Heart right ventricle (tissue), 16 donors: ENCODE measurements around the gene GNG12. TPM values are rescaled to one million over a fixed set of nuclear protein-coding genes. Genes with fewer than 3 reads are reported as not detected.

Experiments
- ATAC-seq, 8 donors: fragments of 200-7000 bp; cut with Tn5 transposase; one replicate each; pipeline ENCODE4 v1.9.1; 2020; ENCODE audit warnings: mild to moderate bottlenecking in 8 of 8, moderate library complexity in 8 of 8, moderate number of reproducible peaks in 1 of 8
- DNase-seq, 2 donors: peaks; one replicate each; pipeline ENCODE4 v3.0.0-alpha.2; 2020
- H3K27ac ChIP-seq, 10 donors: fragments of 200-600 bp; sonication (generic) in 2 of 10; one replicate each; pipeline versions ENCODE4 v1.5.0 to v1.8.0; 2020 to 2022; ENCODE audit warnings: mild to moderate bottlenecking in 3 of 10
- H3K27me3 ChIP-seq, 7 donors: fragments of 200-600 bp; one replicate each; pipeline ENCODE4 v1.8.0; 2021 to 2022; ENCODE audit warnings: mild to moderate bottlenecking in 2 of 7
- H3K36me3 ChIP-seq, 9 donors: fragments of 200-600 bp; sonication (generic) in 1 of 9; one replicate each; pipeline versions ENCODE4 v1.5.0 to v1.8.0; 2020 to 2022; ENCODE audit warnings: mild to moderate bottlenecking in 2 of 9
- H3K4me1 ChIP-seq, 9 donors: fragments of 200-600 bp; sonication (generic) in 1 of 9; one replicate each; pipeline versions ENCODE4 v1.5.0 to v1.8.0; 2020 to 2022; ENCODE audit warnings: mild to moderate bottlenecking in 4 of 9
- H3K4me3 ChIP-seq, 10 donors: fragments of 200-600 bp; sonication (generic) in 2 of 10; one replicate each; pipeline versions ENCODE4 v1.5.0 to v1.8.0; 2020 to 2022; ENCODE audit warnings: mild to moderate bottlenecking in 7 of 10, moderate library complexity in 2 of 10
- H3K9me3 ChIP-seq, 11 donors: fragments of 200-600 bp in 10 of 11; sonication (generic) in 2 of 11; one replicate each; pipeline versions ENCODE4 v1.5.0 to v1.8.0; 2013 to 2022; ENCODE audit warnings: mild to moderate bottlenecking in 2 of 11, control low read depth in 1 of 11, moderate library complexity in 1 of 11
- WGBS, 2 donors: extraction: QIAGEN DNeasy Blood & Tissue Kit; methylation state at CpG; one replicate each; pipeline ENCODE4 v1.1.7; 2013; ENCODE audit warnings: inconsistent platforms in 1 of 2; 5-methylcytosine and 5-hydroxymethylcytosine counted together
- intact Hi-C, 10 donors: fragments of 100-400 bp; cut with DNase I; formaldehyde crosslinking; loops; one replicate each; pipeline versions ENCODE4 v1.11.1 to v1.14.2; 2022
- polyA plus RNA-seq, 2 donors: library from polyadenylated mRNA; stranded (reverse); fragments of 200-250 nt; gene quantifications; one replicate each; pipeline ENCODE4 v1.2.3, GENCODE V29; 2013
- total RNA-seq, 10 donors: library from RNA; stranded (reverse); fragmentation: NEBNext Ultra II Directional in 3 of 10; extraction: Animal tissue kit (Norgen Biotek cat#: 25700) in 3 of 10; gene quantifications; one replicate each; pipeline versions ENCODE4 v1.2.1 to v1.2.4, GENCODE V29; 2021 to 2023
- TF ChIP-seq, protein P1 (sequence below), 9 donors: fragments of 200-600 bp; sonication (generic) in 2 of 9; IDR thresholded peaks; one replicate each; pipeline versions ENCODE4 v1.5.0 to v1.8.0; 2021 to 2022; ENCODE audit warnings: antibody characterized with exemption in 9 of 9, mild to moderate bottlenecking in 5 of 9, moderate library complexity in 1 of 9
- donor health status: Arrhythmogenic right ventricular cardiomyopathy.
- donor health status: ischemic (EF 13 %, LVEDD 7.1; RV severe dilation, severe dysfunction).
- donor health status: healthy with polysubstance abuse.
- donor health status: DM: no; HTN: yes; CAD: no.
- donor health status: DM: no; HTN: no; CAD: no.
- donor health status: ischemic (EF 25% LVEDD 6.9; RV normal size, moderate dysfunction).
- donor health status: ischemic (EF 25% LVEDD 5.7; RV mildly dilated, moderate dysfunction).
- donor health status: healthy.
- donor health status: DM: yes; HTN: yes; CAD: no.
- donor health status: Ischemic cardiomyopathy.
- donor health status: ischemic (EF 35%, LVEDD 5.7; RV mildly dilated, moderate dysfunction).
- donor health status: nonischemic (EF 11% LVEDD 7.7; RV severe dilation, severe dysfunction).
- donor health status: DM: yes; HTN: yes; CAD: no.
- donor health status: PGD.
- donor health status: ischemic (EF 29% LVEDD 5.4; RV normal size, mild dysfunction).
- donor health status: nonischemic (EF 23%, LVEDD 6.1; RV moderate dilation, normal function).

Gene GNG12
- total and polyA plus RNA-seq, 12 donors: 8.5 to 49.4 (median 34.5) TPM

DNA sequence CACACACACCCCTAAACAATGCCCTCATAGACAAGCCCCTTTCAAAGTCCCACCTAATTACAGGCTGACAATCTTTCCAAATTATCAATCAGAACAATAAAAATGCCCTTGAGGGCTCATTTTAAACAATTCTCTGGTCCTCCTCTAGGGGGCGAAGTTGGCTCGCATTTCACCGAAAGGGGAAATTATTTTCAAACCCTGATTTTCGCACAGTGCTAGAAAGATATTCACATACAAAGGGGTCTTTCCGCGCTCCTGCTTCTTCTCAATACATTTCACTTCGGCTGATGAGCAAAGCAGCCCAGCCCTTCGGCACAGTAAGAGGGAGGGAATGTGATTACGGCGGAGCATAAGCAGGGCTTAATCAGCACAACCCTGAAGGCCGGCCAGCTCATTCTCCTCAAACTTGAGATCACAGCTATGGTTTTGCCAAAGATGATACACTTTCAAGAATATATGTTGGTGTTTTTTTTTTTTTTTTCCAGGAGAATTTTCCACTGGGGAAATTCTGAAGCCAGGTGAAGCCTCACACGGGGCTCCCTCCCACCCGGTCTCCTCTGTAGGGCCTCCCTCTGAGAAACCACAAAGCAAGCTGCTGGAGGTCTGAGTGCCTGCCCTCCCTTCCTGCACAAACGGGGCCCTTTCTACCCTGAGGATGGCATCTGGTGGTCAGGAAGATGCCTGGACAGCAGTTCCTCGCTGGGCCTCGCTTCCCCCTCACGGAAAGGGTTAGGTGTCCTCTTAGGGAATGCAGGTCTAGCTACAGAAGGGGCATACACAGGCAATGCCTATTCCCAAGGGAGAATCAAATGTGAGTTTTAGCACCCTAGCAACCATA is 66.9 kb downstream of the GNG12 start:
- TF ChIP-seq, protein P1, sequence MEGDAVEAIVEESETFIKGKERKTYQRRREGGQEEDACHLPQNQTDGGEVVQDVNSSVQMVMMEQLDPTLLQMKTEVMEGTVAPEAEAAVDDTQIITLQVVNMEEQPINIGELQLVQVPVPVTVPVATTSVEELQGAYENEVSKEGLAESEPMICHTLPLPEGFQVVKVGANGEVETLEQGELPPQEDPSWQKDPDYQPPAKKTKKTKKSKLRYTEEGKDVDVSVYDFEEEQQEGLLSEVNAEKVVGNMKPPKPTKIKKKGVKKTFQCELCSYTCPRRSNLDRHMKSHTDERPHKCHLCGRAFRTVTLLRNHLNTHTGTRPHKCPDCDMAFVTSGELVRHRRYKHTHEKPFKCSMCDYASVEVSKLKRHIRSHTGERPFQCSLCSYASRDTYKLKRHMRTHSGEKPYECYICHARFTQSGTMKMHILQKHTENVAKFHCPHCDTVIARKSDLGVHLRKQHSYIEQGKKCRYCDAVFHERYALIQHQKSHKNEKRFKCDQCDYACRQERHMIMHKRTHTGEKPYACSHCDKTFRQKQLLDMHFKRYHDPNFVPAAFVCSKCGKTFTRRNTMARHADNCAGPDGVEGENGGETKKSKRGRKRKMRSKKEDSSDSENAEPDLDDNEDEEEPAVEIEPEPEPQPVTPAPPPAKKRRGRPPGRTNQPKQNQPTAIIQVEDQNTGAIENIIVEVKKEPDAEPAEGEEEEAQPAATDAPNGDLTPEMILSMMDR (IDR thresholded peaks at IDR 0.05): peak; percentile 64 to 81 (median 73)
- Histone ChIP-seq H3K27me3 (no peaks in the 10 kb centered on the region), H3K9me3 (no peaks in the 10 kb centered on the region), H3K36me3 (no peaks in the 10 kb centered on the region), H3K4me3 (peak overlapping the region in 6 of 10 donors; percentile 23 to 36 (median 34)), H3K27ac (peak overlapping the region in 3 of 10 donors; percentile 14 to 56 (median 29)), H3K4me1 (peaks cover 0 to 21% (median 13%) of the 10 kb centered on the region in 9 donors)
- WGBS, 2 donors: 28 to 32% methylated on average over 17 of the region's 17 CpGs
- intact Hi-C loops: loop anchor here in 9 of 10 donors (2.0 to 10.0 kb wide), 11 partner anchors 66 to 578 kb away; partner anchors contain the start of gene GNG12 (in 6 of the 9)
- peak; percentile 57 to 82 (median 67) for ATAC-seq
- peak; percentile 21 to 32 for DNase-seq

DNA sequence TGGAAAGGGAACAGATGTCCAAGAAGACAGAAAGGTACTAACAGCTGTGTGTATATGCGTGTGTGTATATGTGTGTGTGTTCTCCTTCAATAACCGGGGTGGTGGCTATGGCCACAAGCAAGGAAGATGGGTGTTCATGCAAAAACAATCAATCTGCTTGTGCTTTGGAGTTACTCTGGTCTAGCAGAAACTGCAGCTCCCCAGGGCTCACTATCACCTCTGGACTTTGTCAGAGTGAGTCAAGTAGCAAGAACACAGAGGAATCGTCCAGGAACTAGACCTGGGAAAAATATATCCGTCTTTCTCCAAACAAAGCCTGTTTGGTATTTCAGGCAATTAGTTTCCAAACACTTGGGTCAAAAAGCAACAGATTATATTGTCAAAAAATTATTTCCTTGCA is 68.6 kb downstream of the GNG12 start:
- Histone ChIP-seq H3K27ac (no peak overlapping the region), H3K36me3 (no peaks in the 10 kb centered on the region), H3K4me1 (peaks cover 0 to 26% (median 16%) of the 10 kb centered on the region in 9 donors), H3K4me3 (no peak overlapping the region), H3K27me3 (no peaks in the 10 kb centered on the region), H3K9me3 (no peaks in the 10 kb centered on the region)
- 72 to 76% methylated on average over 4 of the region's 4 CpGs for whole genome bisulfite sequencing, 2 donors
- intact Hi-C loops: loop anchor here (5.0 to 10.0 kb wide), 13 partner anchors 68 to 580 kb away; partner anchors contain the start of genes GNG12 (in 6 of the 10) and GADD45A (in 2 of the 10)
- ATAC-seq: no peak
- DNase-seq: no peak
- TF ChIP-seq, protein P1 (IDR thresholded peaks at IDR 0.05): no peak

DNA sequence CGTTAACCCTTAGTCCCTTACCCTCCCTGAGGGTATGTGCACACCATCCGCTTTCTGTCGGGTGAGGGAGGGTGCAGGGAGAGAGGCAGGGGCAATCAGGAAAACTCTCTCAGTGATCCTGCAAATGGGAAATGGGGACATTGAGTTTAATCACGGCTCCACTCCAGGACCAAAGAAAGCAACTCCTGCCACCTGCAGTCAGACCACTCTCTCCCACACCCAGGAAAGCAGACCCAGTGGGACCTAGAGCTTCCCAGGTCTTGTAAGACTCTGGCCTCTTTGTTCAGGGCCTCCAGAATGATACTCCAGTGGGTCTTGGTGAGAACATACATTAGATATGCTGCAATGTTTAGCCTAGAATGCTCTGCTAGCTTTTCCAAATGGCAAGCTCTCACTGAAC is 71.5 kb downstream of the GNG12 start:
- H3K36me3 ChIP-seq: no peaks in the 10 kb centered on the region
- WGBS, 2 donors: 81 to 89% methylated on average over 4 of the region's 4 CpGs
- intact Hi-C loops: loop anchor here in 8 of 10 donors (1.0 to 10.0 kb wide), 12 partner anchors 74 to 583 kb away; partner anchors contain the start of gene GADD45A (in 2 of the 8)
- no peak for DNase-seq
- H3K27ac ChIP-seq: no peak overlapping the region
- peaks cover 0 to 28% (median 21%) of the 10 kb centered on the region in 9 donors for H3K4me1 ChIP-seq
- H3K27me3 ChIP-seq: no peaks in the 10 kb centered on the region
- TF ChIP-seq, protein P1 (IDR thresholded peaks at IDR 0.05): no peak
- no peak for ATAC-seq
- no peak overlapping the region for H3K4me3 ChIP-seq
- no peaks in the 10 kb centered on the region for H3K9me3 ChIP-seq

DNA sequence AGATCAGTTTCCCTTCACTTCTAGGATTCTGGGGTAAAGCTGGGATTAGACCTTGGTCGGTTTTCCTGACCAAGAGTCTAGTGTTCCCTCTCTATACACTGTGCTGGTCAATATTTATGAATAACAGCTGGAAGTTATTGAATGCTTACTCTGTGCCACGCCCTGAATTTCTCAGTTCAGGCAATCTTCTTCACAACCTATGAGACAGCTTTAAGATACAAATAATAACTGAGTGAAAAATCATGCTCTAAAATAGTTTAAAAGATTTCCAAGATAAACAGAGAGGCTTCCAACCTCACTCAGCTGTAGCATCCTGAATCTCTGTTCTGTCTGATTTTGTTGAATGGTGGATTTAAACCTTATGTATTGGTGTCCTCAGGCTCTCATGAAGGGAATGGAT is 72.2 kb downstream of the GNG12 start:
- H3K9me3 ChIP-seq: no peaks in the 10 kb centered on the region
- no peak for ATAC-seq
- H3K27me3 ChIP-seq: no peaks in the 10 kb centered on the region
- 80 to 91% methylated on average over 2 of the region's 2 CpGs for WGBS, 2 donors
- no peak for DNase-seq
- intact Hi-C loops: loop anchor here in 8 of 10 donors (1.0 to 10.0 kb wide), 12 partner anchors 74 to 584 kb away; partner anchors contain the start of gene GADD45A (in 2 of the 8)
- H3K27ac ChIP-seq: no peak overlapping the region
- H3K4me3 ChIP-seq: no peak overlapping the region
- TF ChIP-seq, protein P1 (IDR thresholded peaks at IDR 0.05): no peak
- peaks cover 0 to 23% (median 16%) of the 10 kb centered on the region in 9 donors for H3K4me1 ChIP-seq
- H3K36me3 ChIP-seq: no peaks in the 10 kb centered on the region
